Immature natural killer cell (primary cell): ENCODE measurements around the gene EPHB2. TPM values are rescaled to one million over a fixed set of nuclear protein-coding genes. Genes with fewer than 3 reads are reported as not detected.
A peak's percentile ranks its signal among the peaks of the same experiment; 100 is the strongest.

Source experiments
- DNase-seq, 3 donors: peaks; one replicate each; pipeline ENCODE4 v3.0.0; 2022; ENCODE audit warnings: mixed read lengths in 1 of 3
- H3K27ac Mint-ChIP-seq, 6 donors: one replicate each; pipeline ENCODE4 v1.8.0; 2020; ENCODE audit warnings: mixed read lengths in 6 of 6, mild to moderate bottlenecking in 5 of 6, inconsistent platforms in 4 of 6, moderate library complexity in 3 of 6
- H3K27me3 Mint-ChIP-seq, 3 donors: one replicate each; pipeline ENCODE4 v1.8.0; 2020 to 2021; ENCODE audit warnings: low read depth in 3 of 3, mild to moderate bottlenecking in 3 of 3, mixed read lengths in 3 of 3, moderate library complexity in 3 of 3, inconsistent platforms in 1 of 3
- H3K36me3 Mint-ChIP-seq, 3 donors: one replicate each; pipeline ENCODE4 v1.8.0; 2020; ENCODE audit warnings: mixed read lengths in 3 of 3, inconsistent platforms in 2 of 3, mild to moderate bottlenecking in 2 of 3
- H3K4me1 Mint-ChIP-seq, 2 donors: one replicate each; pipeline ENCODE4 v1.8.0; 2020; ENCODE audit warnings: inconsistent platforms in 2 of 2, mild to moderate bottlenecking in 2 of 2, mixed read lengths in 2 of 2, moderate library complexity in 1 of 2
- H3K4me3 Mint-ChIP-seq, 5 donors: one replicate each; pipeline ENCODE4 v1.8.0; 2020; ENCODE audit warnings: mild to moderate bottlenecking in 5 of 5, mixed read lengths in 5 of 5, inconsistent platforms in 3 of 5, moderate library complexity in 3 of 5
- H3K9me3 Mint-ChIP-seq, 6 donors: one replicate each; pipeline ENCODE4 v1.8.0; 2020; ENCODE audit warnings: mild to moderate bottlenecking in 6 of 6, mixed read lengths in 6 of 6, inconsistent platforms in 4 of 6, moderate library complexity in 3 of 6
- polyA plus RNA-seq, 3 donors: library from polyadenylated mRNA; unstranded; fragments of 300-500 nt; fragmentation: Illumina TruSeq; gene quantifications; one replicate each; pipeline ENCODE4 v1.2.3, GENCODE V29; 2021

The EPHB2 gene
- polyA plus RNA-seq, 3 donors from 2014 or later: not detected

GRCh38 chr1:22883406-22883805 lies 172.8 kb downstream of the EPHB2 start:
- peak overlapping the region in 4 of 5 donors; percentile 7 to 40 (median 21) for H3K4me3 Mint-ChIP-seq
- no peak for DNase-seq
- no peaks in the 10 kb centered on the region for H3K9me3 Mint-ChIP-seq
- peaks cover 0 to 2% (median 0%) of the 10 kb centered on the region in 3 donors for H3K27me3 Mint-ChIP-seq
- no peaks in the 10 kb centered on the region for H3K36me3 Mint-ChIP-seq
- peak overlapping the region in 2 of 6 donors; percentile 34 to 51 for H3K27ac Mint-ChIP-seq
- H3K4me1 Mint-ChIP-seq: peaks cover 23 to 37% of the 10 kb centered on the region in 2 donors

GRCh38 chr1:22884806-22885530 lies 174.3 kb downstream of the EPHB2 start:
- Mint-ChIP-seq H3K4me3 (peak overlapping the region; percentile 75 to 84 (median 82)), H3K36me3 (no peaks in the 10 kb centered on the region), H3K4me1 (peaks cover 23 to 36% of the 10 kb centered on the region in 2 donors), H3K27ac (peak overlapping the region; percentile 69 to 88 (median 84)), H3K27me3 (peaks cover 0 to 5% (median 2%) of the 10 kb centered on the region in 3 donors), H3K9me3 (no peaks in the 10 kb centered on the region)
- DNase-seq: peak; percentile 51 to 59 (median 52)

DNA sequence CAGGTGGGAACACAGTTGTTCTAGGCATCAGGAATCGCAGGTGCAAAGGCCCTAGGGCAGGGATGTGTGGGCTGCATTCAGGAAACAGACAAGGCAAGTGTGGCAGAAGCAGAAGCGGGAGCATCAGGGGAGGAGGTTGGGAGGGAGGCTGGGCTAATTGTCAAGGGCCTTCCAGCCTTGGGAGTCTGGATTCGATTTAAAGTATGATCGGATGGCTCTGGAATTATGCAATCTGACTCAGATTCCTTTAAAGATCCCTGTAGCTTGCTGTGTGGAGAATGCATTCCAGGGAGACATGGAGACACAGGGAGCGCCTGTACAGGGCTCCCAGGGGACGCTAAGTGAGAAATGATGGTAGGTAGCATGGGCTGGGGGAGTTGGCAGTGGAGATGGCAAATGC lies 175.6 kb downstream of the EPHB2 start:
- peaks cover 0 to 5% (median 2%) of the 10 kb centered on the region in 3 donors for H3K27me3 Mint-ChIP-seq
- H3K36me3 Mint-ChIP-seq: no peaks in the 10 kb centered on the region
- no peaks in the 10 kb centered on the region for H3K9me3 Mint-ChIP-seq
- no peak for DNase-seq
- peak overlapping the region in 5 of 6 donors; percentile 16 to 88 (median 70) for H3K27ac Mint-ChIP-seq
- H3K4me1 Mint-ChIP-seq: peaks cover 23 to 33% of the 10 kb centered on the region in 2 donors
- H3K4me3 Mint-ChIP-seq: no peak overlapping the region

DNA sequence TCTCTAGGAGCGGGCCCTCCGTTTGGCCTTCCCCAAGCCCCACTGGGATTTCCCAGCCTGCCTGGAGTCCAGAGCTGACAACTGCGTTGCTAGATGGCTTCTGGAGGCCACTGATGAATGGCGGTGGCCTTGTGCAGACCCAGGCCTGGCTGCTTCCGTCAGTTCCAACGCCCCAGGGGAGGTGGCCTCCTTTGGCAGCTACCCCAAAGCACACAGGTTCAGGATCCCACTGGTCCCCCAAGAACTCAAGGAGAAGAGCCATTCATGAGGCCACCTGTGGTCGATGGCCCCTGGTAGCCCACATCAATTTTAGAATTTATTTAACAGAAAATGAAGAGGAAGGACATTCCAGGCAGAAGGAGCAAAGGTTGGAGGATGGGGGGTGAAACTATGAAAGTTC lies 176.9 kb downstream of the EPHB2 start:
- H3K4me1 Mint-ChIP-seq: peaks cover 22 to 32% of the 10 kb centered on the region in 2 donors
- no peak overlapping the region for H3K4me3 Mint-ChIP-seq
- H3K27ac Mint-ChIP-seq: peak overlapping the region in 2 of 6 donors; percentile 15 to 46
- no peak for DNase-seq
- H3K9me3 Mint-ChIP-seq: no peaks in the 10 kb centered on the region
- H3K27me3 Mint-ChIP-seq: peaks cover 0 to 5% (median 2%) of the 10 kb centered on the region in 3 donors
- H3K36me3 Mint-ChIP-seq: no peaks in the 10 kb centered on the region

DNA sequence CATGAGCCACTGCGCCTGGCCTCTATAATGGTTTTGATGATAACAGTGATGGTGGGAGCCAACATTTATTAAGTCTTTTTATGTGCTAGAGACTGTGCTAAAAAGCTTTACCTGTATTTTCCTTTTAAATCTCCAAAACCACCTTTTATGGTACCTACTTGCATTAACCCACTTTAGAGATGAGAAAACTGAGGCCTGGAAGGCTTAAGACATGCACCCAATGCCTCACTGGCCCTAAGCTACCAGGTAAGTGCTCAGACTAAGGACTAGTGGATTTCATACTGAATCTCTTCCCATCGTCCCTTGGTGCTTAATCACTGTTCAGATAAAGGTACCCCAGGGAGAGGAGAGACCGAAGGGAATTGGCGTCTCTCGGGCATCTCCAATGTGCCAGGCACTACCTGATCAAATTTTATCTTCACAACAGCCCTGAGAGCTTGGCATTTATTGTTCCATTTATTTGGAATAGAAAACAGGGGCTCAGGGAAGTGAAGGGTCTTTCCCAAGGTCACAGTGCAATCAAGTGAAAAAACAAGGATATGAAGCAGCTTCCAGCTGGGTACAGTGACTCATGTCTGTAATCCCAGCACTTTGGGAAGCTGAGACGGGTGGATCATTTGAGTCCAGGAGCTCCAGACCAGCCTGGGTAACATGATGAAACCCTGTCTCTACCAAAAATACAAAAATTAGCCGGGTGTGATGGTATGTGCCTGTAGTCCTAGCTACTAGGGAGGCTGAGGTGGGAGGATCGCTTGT lies 177.9 kb downstream of the EPHB2 start:
- peak overlapping the region in 3 of 6 donors; percentile 46 to 74 (median 62) for H3K27ac Mint-ChIP-seq
- H3K27me3 Mint-ChIP-seq: peaks cover 0 to 5% (median 2%) of the 10 kb centered on the region in 3 donors
- H3K4me1 Mint-ChIP-seq: peaks cover 18 to 28% of the 10 kb centered on the region in 2 donors
- no peak for DNase-seq
- H3K9me3 Mint-ChIP-seq: no peaks in the 10 kb centered on the region
- no peaks in the 10 kb centered on the region for H3K36me3 Mint-ChIP-seq
- no peak overlapping the region for H3K4me3 Mint-ChIP-seq

- DNase-seq: peak; percentile 9 to 23 (median 14)
- peaks cover 0 to 5% (median 4%) of the 10 kb centered on the region in 3 donors for H3K27me3 Mint-ChIP-seq
- H3K27ac Mint-ChIP-seq: peak overlapping the region in 4 of 6 donors; percentile 19 to 74 (median 54)
- H3K9me3 Mint-ChIP-seq: no peaks in the 10 kb centered on the region
- peaks cover 17 to 21% of the 10 kb centered on the region in 2 donors for H3K4me1 Mint-ChIP-seq
- no peak overlapping the region for H3K4me3 Mint-ChIP-seq
- no peaks in the 10 kb centered on the region for H3K36me3 Mint-ChIP-seq
These were observed 178.7 kb downstream of the EPHB2 start for GRCh38 chr1:22889213-22889827.

- H3K9me3 Mint-ChIP-seq: no peaks in the 10 kb centered on the region
- H3K4me3 Mint-ChIP-seq: no peak overlapping the region
- H3K27me3 Mint-ChIP-seq: peaks cover 3 to 7% (median 4%) of the 10 kb centered on the region in 3 donors
- H3K4me1 Mint-ChIP-seq: peaks cover 0 to 4% of the 10 kb centered on the region in 2 donors
- no peaks in the 10 kb centered on the region for H3K36me3 Mint-ChIP-seq
- DNase-seq: no peak
- H3K27ac Mint-ChIP-seq: no peak overlapping the region
These were observed 182.2 kb downstream of the EPHB2 start for GRCh38 chr1:22892789-22893188.

GRCh38 chr1:22893292-22893691 lies 182.7 kb downstream of the EPHB2 start:
- Mint-ChIP-seq H3K9me3 (no peaks in the 10 kb centered on the region), H3K4me3 (no peak overlapping the region), H3K27ac (no peak overlapping the region), H3K27me3 (peaks cover 4 to 9% (median 6%) of the 10 kb centered on the region in 3 donors), H3K4me1 (peaks cover 0 to 4% of the 10 kb centered on the region in 2 donors), H3K36me3 (no peaks in the 10 kb centered on the region)
- no peak for DNase-seq

GRCh38 chr1:22895357-22895756 lies 184.7 kb downstream of the EPHB2 start:
- DNase-seq: no peak
- Mint-ChIP-seq H3K27me3 (peaks cover 4 to 8% (median 7%) of the 10 kb centered on the region in 3 donors), H3K4me1 (no peaks in the 10 kb centered on the region), H3K4me3 (no peak overlapping the region), H3K36me3 (no peaks in the 10 kb centered on the region), H3K27ac (no peak overlapping the region), H3K9me3 (no peaks in the 10 kb centered on the region)

- no peaks in the 10 kb centered on the region for H3K4me1 Mint-ChIP-seq
- no peak for DNase-seq
- no peaks in the 10 kb centered on the region for H3K9me3 Mint-ChIP-seq
- peaks cover 4 to 9% (median 7%) of the 10 kb centered on the region in 3 donors for H3K27me3 Mint-ChIP-seq
- H3K4me3 Mint-ChIP-seq: no peak overlapping the region
- H3K27ac Mint-ChIP-seq: no peak overlapping the region
- H3K36me3 Mint-ChIP-seq: no peaks in the 10 kb centered on the region
These were observed 185.5 kb downstream of the EPHB2 start for GRCh38 chr1:22896184-22896583.

- H3K27me3 Mint-ChIP-seq: peaks cover 4 to 9% (median 6%) of the 10 kb centered on the region in 3 donors
- no peaks in the 10 kb centered on the region for H3K36me3 Mint-ChIP-seq
- no peak for DNase-seq
- H3K4me1 Mint-ChIP-seq: no peaks in the 10 kb centered on the region
- no peaks in the 10 kb centered on the region for H3K9me3 Mint-ChIP-seq
- no peak overlapping the region for H3K27ac Mint-ChIP-seq
- no peak overlapping the region for H3K4me3 Mint-ChIP-seq
These were observed 189.8 kb downstream of the EPHB2 start for GRCh38 chr1:22900451-22900850.

DNA sequence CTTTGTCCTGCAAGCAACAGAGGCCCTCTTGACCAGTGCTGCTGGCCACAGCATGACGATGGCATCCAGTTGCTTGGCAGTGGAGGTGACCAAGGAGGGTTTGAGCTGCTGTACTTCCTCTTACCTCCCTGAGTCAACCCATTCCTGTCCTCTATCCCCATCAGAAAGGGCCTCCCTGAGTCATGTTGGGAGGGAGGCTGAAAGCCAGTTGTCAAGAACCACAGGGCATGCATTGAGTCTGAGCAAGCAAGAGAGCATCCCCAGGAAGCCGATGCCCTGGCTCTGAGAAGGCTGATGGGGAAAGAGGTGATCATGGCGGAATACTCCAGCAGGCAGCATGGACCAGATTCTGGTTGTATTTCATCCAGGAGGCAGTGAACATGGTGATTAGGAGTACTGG lies 192.5 kb downstream of the EPHB2 start:
- DNase-seq: no peak
- Mint-ChIP-seq H3K27ac (no peak overlapping the region), H3K27me3 (peaks cover 4 to 7% (median 7%) of the 10 kb centered on the region in 3 donors), H3K9me3 (no peaks in the 10 kb centered on the region), H3K4me1 (no peaks in the 10 kb centered on the region), H3K4me3 (no peak overlapping the region), H3K36me3 (no peaks in the 10 kb centered on the region)

DNA sequence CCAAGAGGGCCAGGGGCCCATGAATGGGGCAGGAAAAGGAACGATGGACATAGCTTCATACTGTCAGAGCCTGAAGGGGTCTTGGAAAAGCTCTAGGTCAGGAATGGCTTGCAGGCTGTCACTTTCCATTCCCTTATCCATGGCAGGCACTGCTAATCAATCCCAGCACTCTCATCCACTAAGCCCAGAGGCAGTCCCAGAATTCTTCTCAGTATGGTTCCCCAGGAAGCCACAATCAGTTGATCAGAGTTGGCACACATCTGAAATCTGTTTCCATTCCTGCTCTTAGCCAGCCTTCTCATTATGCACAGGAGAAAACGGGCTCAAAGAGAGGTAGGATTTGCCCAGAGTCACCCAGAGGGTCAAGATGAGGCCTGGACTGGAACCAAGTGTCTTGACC lies 196.3 kb downstream of the EPHB2 start:
- Mint-ChIP-seq H3K36me3 (no peaks in the 10 kb centered on the region), H3K27ac (no peak overlapping the region), H3K4me3 (no peak overlapping the region), H3K9me3 (no peaks in the 10 kb centered on the region), H3K27me3 (peaks cover 2 to 3% (median 3%) of the 10 kb centered on the region in 3 donors), H3K4me1 (no peaks in the 10 kb centered on the region)
- DNase-seq: no peak

DNA sequence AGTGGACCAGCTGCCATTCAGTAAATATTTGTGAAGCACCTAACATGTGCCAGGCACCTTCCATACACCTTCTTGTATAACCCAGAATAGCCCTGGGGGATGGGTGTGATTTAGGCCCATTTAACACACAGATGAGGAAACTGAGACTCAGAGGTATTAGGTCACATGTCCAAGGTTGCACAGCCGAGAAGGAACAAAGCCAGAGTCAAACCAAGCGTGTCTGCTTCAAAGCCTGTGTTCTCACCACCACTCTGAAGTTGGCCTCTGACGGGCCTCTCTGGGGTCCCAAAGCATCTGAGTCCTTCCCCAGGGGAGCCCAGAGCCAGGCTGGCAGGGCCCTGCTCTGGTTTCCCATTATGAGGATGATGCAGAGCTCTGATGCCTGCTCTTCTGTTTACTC lies 196.9 kb downstream of the EPHB2 start:
- DNase-seq: no peak
- Mint-ChIP-seq H3K4me1 (no peaks in the 10 kb centered on the region), H3K27me3 (peaks cover 2 to 3% (median 3%) of the 10 kb centered on the region in 3 donors), H3K4me3 (no peak overlapping the region), H3K27ac (no peak overlapping the region), H3K36me3 (no peaks in the 10 kb centered on the region), H3K9me3 (no peaks in the 10 kb centered on the region)
